Type B pancreatic cell (in vitro differentiated cells): ENCODE results near the gene CTAGE4. TPM values are rescaled to one million over a fixed set of nuclear protein-coding genes. Genes with fewer than 3 reads are reported as not detected.
A peak's percentile ranks its signal among the peaks of the same experiment; 100 is the strongest.
"Not testable (repeated sequence)": the region's sequence is repeated elsewhere in the genome, so short reads cannot be mapped to it uniquely, and the experiment has no call there.

Experiments used
- DNase-seq: peaks from one replicate; pipeline ENCODE4 v3.0.0; 2021; ENCODE audit warnings: mixed read lengths; ENCODE audit not compliant: unreplicated experiment; ENCODE audit errors: extremely low spot score
- H3K27ac Mint-ChIP-seq: 2 replicates; pipeline ENCODE4 v1.8.0; 2021; ENCODE audit warnings: mild to moderate bottlenecking, mixed read lengths
- H3K27me3 Mint-ChIP-seq: 2 replicates; pipeline ENCODE4 v1.8.0; 2021; ENCODE audit warnings: mixed read lengths
- H3K36me3 Mint-ChIP-seq: 2 replicates; pipeline ENCODE4 v1.8.0; 2021; ENCODE audit warnings: mixed read lengths
- H3K4me1 Mint-ChIP-seq: one replicate; pipeline ENCODE4 v1.8.0; 2021; ENCODE audit warnings: mixed read lengths; ENCODE audit not compliant: unreplicated experiment
- H3K4me3 Mint-ChIP-seq: 2 replicates; pipeline ENCODE4 v1.8.0; 2021; ENCODE audit warnings: mild to moderate bottlenecking, mixed read lengths
- H3K9me3 Mint-ChIP-seq: 2 replicates; pipeline ENCODE4 v1.8.0; 2021; ENCODE audit warnings: mixed read lengths
- total RNA-seq: library from RNA; stranded (reverse); gene quantifications from 2 replicates; pipeline ENCODE4 v1.2.1, GENCODE V29; 2021; ENCODE audit warnings: low replicate concordance

CTAGE4 gene
- total RNA-seq, 1 donor from 2014 or later, result 2.5 TPM

DNA sequence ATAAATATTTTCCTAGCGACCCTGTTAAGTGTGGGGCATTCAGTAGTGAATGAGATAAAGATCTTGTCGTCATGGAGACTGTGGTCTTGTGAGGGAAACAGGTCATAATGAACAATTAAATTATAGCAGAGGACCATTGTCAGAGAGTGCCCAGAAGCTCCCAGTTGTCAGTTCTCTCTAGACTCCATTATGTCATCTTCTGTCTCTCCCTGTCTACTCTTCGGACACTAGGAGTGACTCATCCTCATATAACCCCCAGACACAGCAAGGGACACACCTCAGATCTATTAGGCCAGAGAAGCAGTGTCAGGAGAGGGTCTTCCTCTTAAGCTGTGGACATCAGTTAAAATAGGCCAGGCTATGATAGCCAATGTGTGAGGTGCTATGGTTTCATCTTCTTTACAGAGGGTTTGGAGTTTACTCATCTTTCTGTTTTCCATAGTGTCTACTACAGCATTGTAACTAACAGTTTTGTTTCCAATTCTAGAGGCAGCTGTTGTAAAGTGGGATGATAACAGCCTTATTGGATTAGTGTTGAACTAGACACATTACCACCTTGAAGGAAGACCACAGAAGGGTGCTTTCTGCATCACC is 5.4 kb downstream of the CTAGE4 start:
- H3K36me3 Mint-ChIP-seq, H3K27ac Mint-ChIP-seq: not testable (repeated sequence)

DNA sequence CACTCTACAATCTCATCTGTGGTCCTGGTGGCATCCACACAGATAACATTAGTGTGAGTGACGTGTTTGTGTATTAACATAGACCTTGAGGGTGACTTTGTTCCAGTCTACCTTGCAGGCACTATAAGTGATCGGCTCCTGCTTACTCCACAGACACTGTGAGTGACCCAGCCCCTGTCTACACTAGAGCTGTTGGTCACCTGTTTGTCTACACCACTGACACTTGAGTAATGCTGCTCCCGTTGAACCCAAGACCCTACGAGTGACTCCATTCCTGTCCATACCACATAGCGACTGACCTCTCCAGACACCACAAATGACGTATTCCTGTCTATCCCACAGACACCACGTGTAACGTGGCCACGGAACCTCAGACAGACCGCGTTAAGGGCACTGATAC is 10.5 kb downstream of the CTAGE4 start:
- H3K36me3 Mint-ChIP-seq, H3K4me3 Mint-ChIP-seq, H3K4me1 Mint-ChIP-seq, H3K9me3 Mint-ChIP-seq, H3K27me3 Mint-ChIP-seq, DNase-seq, H3K27ac Mint-ChIP-seq: not testable (repeated sequence)

More for the DNA sequence above, 5.4 kb downstream of the CTAGE4 start:
- not testable (repeated sequence) for H3K4me1 Mint-ChIP-seq, DNase-seq, H3K27me3 Mint-ChIP-seq, H3K9me3 Mint-ChIP-seq, H3K4me3 Mint-ChIP-seq

DNA sequence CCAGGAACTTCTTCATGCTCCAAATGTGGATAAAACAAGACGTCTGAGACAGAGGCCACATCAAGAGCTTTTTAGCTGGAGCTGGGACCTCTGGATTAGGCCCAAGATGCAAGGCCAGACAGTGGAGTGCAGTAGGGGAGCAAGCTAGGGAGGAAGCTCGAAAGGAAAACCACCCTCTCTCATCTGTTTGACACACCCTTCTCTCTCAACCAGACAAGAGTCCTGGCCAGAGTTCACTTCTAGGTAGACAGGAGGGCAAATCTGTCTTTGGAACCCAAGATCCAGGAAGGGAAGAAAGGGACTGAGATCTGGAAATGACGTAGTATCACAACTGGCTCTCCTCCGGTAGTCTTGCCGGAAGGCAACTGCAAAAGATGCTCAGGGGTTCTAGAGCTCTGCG is 11.2 kb downstream of the CTAGE4 start:
- not testable (repeated sequence) for H3K4me1 Mint-ChIP-seq, DNase-seq, H3K27ac Mint-ChIP-seq, H3K9me3 Mint-ChIP-seq, H3K36me3 Mint-ChIP-seq, H3K27me3 Mint-ChIP-seq, H3K4me3 Mint-ChIP-seq

DNA sequence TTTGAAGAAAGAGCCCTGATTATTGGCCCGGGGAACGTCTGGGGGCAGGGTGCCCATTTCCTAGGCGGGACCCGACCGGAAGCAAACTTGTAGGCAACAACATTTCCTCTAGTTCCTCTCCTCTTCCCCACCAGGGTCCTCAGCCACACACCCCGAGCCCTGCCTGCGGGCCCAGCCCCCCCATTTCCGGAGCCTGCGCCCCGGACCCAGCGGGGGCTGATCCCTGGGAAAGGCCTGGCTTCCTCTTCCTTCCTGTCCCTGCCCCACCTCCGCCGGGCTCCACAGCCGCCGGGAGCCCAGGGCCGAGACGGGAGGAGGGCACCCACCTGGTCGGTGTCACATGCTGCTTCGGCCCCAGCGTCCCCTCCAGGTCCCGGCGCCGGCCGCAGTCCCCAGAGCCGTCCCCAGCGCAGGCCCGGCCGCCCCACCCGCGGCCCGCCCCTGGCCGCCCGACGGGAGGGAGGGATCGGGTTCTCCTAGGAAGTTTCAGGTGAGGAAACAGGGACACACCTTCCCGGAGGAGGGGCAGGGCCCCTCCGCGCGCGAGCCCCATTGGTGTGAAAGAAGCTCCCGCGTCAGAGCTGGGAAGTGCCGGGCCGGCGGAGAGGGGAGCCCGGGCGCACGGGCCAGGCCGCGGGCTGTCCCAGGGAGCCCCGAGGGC is 12.1 kb downstream of the CTAGE4 start, which contains the start of gene ARHGEF35:
Gene ARHGEF35 (minus strand): TSS at position 622 of the 661 bp plus-strand sequence. CDS start 7,450 bp downstream, outside the sequence.
- peak within 1 kb of the TSS; percentile 79 for H3K4me3 Mint-ChIP-seq
- not testable (repeated sequence) for H3K36me3 Mint-ChIP-seq, H3K4me1 Mint-ChIP-seq, H3K9me3 Mint-ChIP-seq, H3K27ac Mint-ChIP-seq, H3K27me3 Mint-ChIP-seq, DNase-seq

DNA sequence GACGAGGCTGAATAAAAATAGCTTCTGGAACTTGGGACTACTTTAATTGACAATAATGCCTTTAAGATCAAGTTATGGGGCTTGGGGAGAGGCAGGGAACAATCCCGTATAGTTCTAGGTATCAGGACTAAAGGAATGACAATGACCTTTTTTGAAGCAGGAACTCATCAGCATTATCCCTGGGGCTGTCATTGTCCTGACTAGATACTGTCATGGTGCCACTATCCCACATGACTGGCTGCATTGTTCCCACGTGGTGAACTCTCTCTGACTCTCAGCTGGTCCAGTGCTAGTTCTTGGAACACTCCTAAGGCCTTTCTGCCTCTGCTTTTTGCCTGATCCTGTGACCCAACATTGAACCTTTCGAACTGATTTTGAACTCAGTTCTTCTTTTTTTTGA is 15.7 kb downstream of the CTAGE4 start:
- not testable (repeated sequence) for H3K4me3 Mint-ChIP-seq, H3K4me1 Mint-ChIP-seq, H3K36me3 Mint-ChIP-seq, H3K27ac Mint-ChIP-seq, H3K27me3 Mint-ChIP-seq, DNase-seq, H3K9me3 Mint-ChIP-seq

DNA sequence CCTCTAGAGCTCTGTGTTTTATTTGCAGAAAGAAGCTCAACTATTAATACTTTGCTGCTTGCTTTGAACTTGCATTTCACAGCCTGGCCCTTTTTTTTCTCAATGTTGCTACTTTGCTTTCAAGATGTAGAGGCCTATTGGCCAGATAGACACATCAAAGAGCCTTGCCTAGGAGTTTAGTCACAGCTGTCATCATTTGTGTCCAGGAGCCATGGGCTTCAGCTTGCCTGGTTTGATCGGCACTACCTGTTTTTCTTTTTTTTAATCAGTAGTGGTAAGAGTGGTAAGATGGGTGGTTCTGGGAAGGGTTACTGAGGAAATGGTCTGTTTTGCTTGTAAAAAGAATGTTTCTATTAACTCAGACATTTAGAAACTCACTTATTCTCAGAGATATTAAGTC is 18.7 kb downstream of the CTAGE4 start:
- H3K4me1 Mint-ChIP-seq, H3K9me3 Mint-ChIP-seq, DNase-seq, H3K27ac Mint-ChIP-seq, H3K27me3 Mint-ChIP-seq, H3K36me3 Mint-ChIP-seq, H3K4me3 Mint-ChIP-seq: not testable (repeated sequence)

DNA sequence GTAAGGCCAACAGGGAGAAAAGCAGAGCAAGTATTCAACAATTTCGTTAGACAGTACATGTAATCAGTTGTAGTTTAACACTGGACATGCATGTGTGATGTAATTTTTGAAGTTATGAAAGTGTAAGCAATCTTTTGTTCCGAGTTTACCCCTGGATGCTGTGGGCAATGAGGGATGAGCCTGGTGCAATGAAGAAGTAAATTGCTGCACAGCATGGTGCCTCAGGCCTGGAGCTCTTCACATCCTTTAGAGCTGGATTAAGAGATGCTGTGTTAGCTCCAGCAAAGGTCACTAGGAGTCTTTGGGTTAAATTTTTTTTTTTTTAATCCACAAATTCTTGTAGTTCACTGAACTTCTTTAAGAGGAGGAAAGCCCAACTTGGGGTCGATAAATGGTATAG is 19.8 kb downstream of the CTAGE4 start:
- H3K27me3 Mint-ChIP-seq, H3K4me3 Mint-ChIP-seq, H3K36me3 Mint-ChIP-seq, H3K9me3 Mint-ChIP-seq, H3K4me1 Mint-ChIP-seq, DNase-seq, H3K27ac Mint-ChIP-seq: not testable (repeated sequence)

DNA sequence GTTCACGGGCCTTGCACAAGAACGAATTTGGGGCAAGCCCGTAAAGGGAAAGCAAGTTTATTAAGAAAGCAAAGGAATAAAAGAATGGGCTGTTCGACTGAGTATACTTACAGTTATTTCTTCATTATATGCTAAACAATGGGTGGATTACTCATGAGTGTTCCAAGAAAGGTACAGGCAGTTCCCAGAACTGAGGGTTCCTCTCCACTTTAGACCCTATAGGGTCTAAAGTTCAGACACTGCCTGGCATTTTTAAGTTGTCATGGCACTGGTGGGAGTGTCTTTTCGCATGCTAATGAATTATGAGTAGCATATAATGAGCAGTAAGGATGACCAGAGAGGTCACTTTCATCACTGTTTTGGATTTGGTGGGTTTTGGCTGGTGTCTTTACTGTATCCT is 22.0 kb downstream of the CTAGE4 start:
- H3K4me3 Mint-ChIP-seq, H3K36me3 Mint-ChIP-seq, H3K27me3 Mint-ChIP-seq, DNase-seq, H3K4me1 Mint-ChIP-seq, H3K9me3 Mint-ChIP-seq, H3K27ac Mint-ChIP-seq: not testable (repeated sequence)

DNA sequence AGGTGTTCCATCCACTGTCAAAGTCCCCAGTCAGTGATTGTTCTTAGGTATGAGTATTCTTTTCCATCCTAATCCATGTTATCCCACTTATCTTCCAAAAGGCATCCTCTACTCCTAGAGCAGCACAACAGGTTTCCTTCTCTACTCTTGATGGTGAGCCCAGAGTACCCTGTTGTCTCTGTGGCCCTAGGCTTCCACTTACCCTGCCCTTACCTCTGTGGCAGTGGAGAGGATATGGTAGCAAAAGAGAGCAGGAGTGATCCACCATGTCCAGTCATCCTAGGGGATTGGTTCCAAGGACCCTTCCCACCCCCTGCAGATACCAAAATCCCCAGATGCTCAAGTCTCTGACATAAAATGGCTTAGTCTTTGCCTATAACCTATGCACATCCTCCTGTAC is 33.9 kb downstream of the CTAGE4 start:
- not testable (repeated sequence) for H3K27ac Mint-ChIP-seq, H3K27me3 Mint-ChIP-seq, H3K9me3 Mint-ChIP-seq, DNase-seq, H3K4me3 Mint-ChIP-seq, H3K36me3 Mint-ChIP-seq, H3K4me1 Mint-ChIP-seq

DNA sequence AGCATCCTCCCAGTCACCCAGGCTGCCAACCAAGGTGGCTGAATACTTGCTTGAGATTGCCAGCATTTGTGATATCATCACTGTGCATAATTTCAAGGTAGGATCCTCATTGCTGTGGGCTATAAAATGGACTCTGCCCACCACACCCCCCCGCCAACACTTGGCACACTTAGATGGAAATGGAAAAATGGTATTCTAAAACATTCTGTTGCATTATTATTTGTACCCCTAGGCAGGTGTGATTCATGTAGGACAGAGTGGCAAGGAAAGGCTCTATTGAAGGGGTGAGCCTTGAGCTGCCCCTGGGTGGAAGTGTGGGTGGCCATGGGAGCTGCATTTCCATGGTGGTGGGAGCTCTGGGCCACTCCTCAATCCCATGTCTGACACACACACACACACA is 35.3 kb downstream of the CTAGE4 start:
- not testable (repeated sequence) for DNase-seq, H3K9me3 Mint-ChIP-seq, H3K27ac Mint-ChIP-seq, H3K4me1 Mint-ChIP-seq, H3K36me3 Mint-ChIP-seq, H3K27me3 Mint-ChIP-seq, H3K4me3 Mint-ChIP-seq

DNA sequence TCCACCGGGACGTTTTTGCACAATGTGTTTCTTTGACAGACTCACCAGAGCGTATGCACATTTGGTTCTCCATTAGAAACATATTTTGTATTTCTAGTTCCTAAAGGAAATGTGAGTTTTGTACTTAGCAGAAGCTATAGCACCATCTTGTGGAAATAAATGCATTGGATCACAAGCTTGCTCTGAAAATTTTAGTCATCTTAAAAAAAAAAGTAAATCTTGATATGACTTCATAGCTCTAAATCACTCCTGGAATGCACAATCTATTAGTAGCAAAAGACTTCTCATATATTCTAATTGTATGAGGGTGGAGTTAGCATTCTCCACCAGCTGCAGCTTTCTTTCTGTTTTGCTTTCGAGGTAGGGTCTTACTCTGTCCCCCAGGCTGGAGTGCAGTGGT is 35.9 kb downstream of the CTAGE4 start:
- H3K27me3 Mint-ChIP-seq, H3K27ac Mint-ChIP-seq, DNase-seq, H3K4me3 Mint-ChIP-seq, H3K36me3 Mint-ChIP-seq, H3K9me3 Mint-ChIP-seq, H3K4me1 Mint-ChIP-seq: not testable (repeated sequence)

DNA sequence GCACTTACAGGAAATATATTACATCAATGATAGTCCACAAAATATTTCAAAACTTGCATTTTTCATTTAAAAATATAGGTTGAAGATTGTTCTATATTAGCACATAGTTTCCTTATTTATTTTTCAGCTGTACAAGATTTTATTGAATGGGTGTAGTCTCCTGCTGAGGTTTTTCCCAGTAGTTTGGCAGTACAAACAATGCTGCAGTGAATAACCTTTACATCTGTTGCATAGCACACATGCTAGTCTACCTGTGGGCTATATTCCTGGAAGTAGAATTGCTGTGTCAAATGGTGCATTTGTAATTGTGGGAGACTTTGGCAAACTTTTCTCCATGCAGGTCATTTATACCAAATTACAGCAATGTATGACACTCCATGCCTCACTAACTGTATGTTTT is 37.3 kb downstream of the CTAGE4 start:
- H3K27me3 Mint-ChIP-seq, H3K36me3 Mint-ChIP-seq, H3K9me3 Mint-ChIP-seq, DNase-seq, H3K4me1 Mint-ChIP-seq, H3K27ac Mint-ChIP-seq, H3K4me3 Mint-ChIP-seq: not testable (repeated sequence)

DNA sequence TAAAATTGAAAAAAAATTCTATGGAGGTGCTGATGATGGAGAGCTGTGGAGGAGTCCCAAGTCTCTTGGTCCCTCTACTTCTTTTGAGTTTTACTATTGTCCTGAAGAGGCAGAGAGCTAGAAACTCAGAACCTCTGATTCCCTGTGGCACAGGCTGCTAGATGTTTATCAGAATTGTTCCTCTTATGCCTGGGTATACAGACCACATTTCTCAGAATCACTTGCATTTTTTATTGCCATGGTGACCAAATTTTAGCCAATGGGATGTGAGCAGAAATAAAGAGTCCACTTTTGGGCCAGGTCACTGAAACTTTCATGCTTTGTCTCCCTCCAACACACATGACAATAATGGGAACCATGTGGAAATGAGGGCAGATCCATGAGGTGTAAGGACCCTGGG is 40.4 kb downstream of the CTAGE4 start:
- not testable (repeated sequence) for H3K9me3 Mint-ChIP-seq, H3K36me3 Mint-ChIP-seq, DNase-seq, H3K4me3 Mint-ChIP-seq, H3K27ac Mint-ChIP-seq, H3K27me3 Mint-ChIP-seq, H3K4me1 Mint-ChIP-seq

DNA sequence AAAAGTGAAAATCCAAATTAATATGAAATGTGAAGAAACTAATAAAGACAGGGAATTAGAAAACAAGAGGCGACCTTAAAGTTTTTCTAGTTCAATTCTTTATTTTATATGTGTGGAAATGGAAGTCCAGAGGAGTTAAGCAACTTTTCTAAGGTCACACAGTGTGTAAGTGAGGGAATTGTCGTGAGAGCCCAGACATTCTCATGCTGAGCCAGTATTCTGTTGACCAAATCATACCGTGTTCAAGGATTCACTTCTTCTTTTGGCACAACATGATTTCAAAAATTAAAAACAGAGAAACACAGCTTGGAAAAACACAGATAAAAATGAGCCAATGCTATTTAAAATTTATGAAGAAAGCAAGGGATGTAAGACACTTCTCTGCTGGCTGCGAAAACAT is 43.6 kb downstream of the CTAGE4 start:
- H3K9me3 Mint-ChIP-seq, H3K4me3 Mint-ChIP-seq, H3K27me3 Mint-ChIP-seq, H3K4me1 Mint-ChIP-seq, H3K27ac Mint-ChIP-seq, DNase-seq, H3K36me3 Mint-ChIP-seq: not testable (repeated sequence)

DNA sequence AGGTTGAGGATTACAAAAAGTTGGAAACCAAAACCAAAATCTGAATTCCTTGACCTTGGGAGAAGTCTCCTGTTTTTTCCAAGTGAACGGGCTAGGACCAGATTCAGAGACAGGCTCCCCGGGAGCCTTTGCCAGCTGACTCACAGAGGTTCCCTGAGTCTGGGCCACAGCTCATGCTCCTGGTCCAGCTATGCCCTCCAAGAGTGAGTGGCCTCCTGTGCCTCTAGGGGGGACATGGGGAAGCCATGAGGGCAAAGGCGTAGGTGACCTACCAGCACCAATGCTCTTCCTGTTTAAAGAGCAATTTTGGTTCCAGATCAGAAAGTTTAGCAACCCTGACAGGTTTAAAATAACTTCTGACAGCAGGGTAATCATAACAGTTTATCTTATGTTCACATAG is 45.5 kb downstream of the CTAGE4 start:
- H3K9me3 Mint-ChIP-seq, H3K4me1 Mint-ChIP-seq, H3K36me3 Mint-ChIP-seq, H3K27ac Mint-ChIP-seq, DNase-seq, H3K4me3 Mint-ChIP-seq, H3K27me3 Mint-ChIP-seq: not testable (repeated sequence)
